Keratinocyte (primary cell): ENCODE measurements around the gene MCF2L2.
A peak's percentile ranks its signal among the peaks of the same experiment; 100 is the strongest.

ENCODE experiments used
- EZH2 ChIP-seq: IDR thresholded peaks from one replicate; pipeline ENCODE4 v1.6.1; 2012; ENCODE audit warnings: inconsistent platforms, mild to moderate bottlenecking, low read length, moderate library complexity
- TF ChIP-seq, protein P1 (sequence below), 3 experiments: IDR thresholded peaks in 1 of 3; conservative IDR thresholded peaks in 1 of 3; optimal IDR thresholded peaks in 1 of 3; 2 replicates in 2 of 3; 3 replicates in 1 of 3; pipeline versions ENCODE3 to v1.5.1; 2011; ENCODE audit warnings: low read length in 3 of 3, mild to moderate bottlenecking in 3 of 3, moderate library complexity in 2 of 3, control low read depth in 1 of 3, inconsistent platforms in 1 of 3; ENCODE audit not compliant: insufficient read depth in 2 of 3; ENCODE audit errors: extremely low read depth in 1 of 3

DNA sequence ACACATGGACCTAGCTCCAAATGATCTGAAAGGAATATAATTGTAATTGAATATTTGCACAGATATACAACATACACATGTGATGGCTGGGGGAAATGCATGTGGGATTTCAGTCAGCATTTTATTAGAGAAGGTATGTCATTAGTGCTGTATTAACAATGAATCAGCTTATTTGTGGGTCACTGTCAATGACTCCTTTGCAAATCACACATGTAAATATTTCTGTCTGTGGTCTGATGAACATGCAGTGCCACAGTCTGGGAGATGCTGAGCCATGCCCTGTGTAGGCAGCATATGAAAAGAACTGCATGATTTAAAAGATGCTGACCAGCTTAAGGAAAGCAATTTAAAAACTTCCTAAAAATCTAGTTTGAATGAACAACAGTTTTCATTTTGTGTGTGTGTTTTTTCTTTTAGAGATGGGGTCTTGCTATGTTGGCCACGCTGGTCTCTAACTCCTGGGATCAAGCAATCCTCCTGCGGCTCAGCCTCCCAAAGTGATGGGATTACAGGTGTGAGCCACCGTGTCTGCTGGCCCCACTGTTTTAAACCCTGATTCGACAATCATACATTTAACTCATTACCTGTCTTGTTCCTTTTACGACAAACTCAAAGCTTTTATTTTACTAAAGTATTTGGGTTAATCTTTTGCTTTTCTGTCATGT is 176.2 kb downstream of the MCF2L2 start:
- TF ChIP-seq, protein P1, sequence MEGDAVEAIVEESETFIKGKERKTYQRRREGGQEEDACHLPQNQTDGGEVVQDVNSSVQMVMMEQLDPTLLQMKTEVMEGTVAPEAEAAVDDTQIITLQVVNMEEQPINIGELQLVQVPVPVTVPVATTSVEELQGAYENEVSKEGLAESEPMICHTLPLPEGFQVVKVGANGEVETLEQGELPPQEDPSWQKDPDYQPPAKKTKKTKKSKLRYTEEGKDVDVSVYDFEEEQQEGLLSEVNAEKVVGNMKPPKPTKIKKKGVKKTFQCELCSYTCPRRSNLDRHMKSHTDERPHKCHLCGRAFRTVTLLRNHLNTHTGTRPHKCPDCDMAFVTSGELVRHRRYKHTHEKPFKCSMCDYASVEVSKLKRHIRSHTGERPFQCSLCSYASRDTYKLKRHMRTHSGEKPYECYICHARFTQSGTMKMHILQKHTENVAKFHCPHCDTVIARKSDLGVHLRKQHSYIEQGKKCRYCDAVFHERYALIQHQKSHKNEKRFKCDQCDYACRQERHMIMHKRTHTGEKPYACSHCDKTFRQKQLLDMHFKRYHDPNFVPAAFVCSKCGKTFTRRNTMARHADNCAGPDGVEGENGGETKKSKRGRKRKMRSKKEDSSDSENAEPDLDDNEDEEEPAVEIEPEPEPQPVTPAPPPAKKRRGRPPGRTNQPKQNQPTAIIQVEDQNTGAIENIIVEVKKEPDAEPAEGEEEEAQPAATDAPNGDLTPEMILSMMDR (optimal IDR thresholded peaks at IDR 0.05 in 1 of 3, IDR thresholded peaks at IDR 0.05 in 1 of 3, conservative IDR thresholded peaks at IDR 0.05 in 1 of 3; ENCODE audit: extremely low read depth in 1 of 3, insufficient read depth in 2 of 3, low read length in 3 of 3) = peak in 1 of 3 experiments; percentile 17
- TF ChIP-seq EZH2 = no peak
